LNCAP (cell line): ENCODE data around the gene LMOD1.

Experiments
- TF ChIP-seq, protein P1 (sequence below): fragments of 450-650 bp; IDR thresholded peaks from 2 replicates; pipeline ENCODE4 v1.5.1; 2017; ENCODE audit warnings: mild to moderate bottlenecking

LMOD1 gene

DNA sequence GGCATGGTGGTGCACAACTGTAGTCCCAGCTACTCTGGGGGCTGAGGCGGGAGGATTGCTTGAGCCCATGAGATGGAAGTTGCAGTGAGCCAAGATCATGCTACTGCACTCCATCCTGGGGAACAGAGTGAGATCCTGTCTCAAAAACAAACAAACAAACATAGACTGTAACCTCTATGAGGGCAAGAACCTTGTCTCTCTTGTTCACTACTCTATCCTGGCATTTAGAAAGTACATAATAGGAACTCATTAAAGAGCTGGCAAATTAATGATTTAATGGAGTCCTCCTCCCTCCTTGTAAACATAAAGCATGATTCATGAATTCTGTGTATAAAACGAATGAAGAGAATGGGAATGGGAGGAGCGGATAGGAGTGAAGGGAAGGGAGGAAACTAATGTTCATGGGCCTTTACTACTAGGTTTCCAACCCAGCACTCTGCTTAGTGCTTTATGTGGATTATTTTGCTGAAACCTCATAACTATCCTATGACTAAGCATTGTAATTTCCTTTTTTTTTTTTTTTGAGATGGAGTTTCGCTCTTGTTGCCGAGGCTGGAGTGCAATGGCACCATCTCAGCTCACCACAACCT is 8.6 kb downstream of the LMOD1 start:
- TF ChIP-seq, protein P1, sequence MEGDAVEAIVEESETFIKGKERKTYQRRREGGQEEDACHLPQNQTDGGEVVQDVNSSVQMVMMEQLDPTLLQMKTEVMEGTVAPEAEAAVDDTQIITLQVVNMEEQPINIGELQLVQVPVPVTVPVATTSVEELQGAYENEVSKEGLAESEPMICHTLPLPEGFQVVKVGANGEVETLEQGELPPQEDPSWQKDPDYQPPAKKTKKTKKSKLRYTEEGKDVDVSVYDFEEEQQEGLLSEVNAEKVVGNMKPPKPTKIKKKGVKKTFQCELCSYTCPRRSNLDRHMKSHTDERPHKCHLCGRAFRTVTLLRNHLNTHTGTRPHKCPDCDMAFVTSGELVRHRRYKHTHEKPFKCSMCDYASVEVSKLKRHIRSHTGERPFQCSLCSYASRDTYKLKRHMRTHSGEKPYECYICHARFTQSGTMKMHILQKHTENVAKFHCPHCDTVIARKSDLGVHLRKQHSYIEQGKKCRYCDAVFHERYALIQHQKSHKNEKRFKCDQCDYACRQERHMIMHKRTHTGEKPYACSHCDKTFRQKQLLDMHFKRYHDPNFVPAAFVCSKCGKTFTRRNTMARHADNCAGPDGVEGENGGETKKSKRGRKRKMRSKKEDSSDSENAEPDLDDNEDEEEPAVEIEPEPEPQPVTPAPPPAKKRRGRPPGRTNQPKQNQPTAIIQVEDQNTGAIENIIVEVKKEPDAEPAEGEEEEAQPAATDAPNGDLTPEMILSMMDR = no peak

DNA sequence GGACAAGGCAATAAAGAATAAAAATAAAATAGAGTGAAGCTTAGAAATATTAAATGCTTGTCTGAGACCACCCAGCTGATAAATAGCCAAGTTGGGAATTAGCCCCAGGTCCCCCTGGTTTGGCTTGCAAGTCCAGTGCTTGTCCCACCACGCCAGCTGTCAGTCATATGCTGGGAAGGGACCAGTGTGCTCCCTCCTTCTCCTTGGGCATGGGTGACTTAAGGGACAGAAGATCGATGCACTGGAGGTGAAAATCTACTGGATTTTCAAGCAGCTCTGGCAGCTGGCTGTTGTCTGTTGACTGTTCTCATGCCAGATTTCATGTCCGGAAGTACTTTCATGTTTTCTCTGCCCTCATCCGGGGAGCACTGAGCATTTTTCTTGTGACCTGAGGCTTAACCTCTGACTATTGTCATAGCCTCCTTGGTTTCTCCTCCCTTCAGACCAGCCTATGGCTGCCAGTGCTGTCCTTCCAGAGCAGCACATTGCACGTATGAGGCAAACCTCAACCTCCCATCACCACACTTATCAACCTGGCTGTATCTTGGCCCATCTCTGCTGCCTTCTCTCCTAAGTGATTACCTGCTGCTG is 12.4 kb downstream of the LMOD1 start:
- TF ChIP-seq, protein P1 = no peak

DNA sequence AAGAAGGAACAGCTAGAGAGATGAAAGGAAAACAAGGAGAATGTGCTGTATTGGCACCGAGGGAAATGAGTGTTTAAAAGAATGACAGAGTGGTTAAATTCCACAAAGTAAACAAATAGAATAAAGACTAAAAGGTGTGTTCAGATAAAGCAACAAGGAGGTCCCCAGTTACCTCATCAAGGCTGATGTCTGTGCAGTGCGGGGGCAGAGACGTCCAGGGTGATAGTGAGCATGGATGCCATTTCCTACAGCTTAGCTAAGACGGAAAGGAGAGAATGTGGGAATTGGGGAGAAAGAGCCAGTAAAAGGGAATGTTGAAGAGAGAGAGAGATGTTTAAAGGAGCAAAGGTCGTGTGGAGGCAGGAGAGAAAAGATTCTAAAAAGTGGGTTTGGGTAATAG is 15.5 kb downstream of the LMOD1 start:
- TF ChIP-seq, protein P1 = no peak

DNA sequence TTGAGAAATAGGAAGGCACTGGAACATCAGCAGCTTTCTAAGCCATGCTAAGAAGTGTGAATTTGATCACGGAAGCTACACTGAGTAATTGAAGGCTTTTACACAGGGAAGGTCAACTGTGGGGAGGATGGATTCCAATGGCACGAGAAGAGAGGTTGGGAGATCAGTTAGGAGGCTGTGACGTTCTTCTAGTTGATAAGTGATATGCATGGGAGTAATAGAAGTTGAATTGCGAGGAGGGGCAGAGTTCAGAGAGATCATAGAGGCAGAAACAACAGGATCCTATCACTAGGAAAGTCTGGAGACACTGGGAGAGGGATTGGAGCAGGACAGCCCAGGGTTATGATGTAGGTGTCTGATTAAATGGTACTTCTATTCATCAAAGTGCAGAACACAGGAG is 16.2 kb downstream of the LMOD1 start:
- TF ChIP-seq, protein P1 = no peak

DNA sequence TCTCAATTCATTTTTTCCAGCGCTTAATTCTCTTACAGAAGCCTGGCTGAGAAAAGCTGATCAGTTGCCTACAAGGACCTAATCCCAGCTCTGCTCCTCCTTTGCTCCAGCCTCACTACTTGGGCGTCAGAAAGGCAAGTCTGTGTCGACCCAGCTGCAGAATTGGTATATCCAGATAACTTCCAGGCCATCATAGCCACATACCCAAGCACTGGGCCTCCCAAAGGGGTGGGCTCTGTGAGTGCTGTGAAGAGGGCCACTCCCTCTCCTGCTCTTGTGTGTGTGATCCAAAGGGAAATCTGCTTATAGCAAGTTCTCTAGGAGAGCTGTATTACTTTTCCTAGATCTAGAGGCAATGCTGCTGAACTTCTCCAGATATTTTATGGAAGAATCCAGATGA is 18.1 kb downstream of the LMOD1 start:
- TF ChIP-seq, protein P1 = no peak

DNA sequence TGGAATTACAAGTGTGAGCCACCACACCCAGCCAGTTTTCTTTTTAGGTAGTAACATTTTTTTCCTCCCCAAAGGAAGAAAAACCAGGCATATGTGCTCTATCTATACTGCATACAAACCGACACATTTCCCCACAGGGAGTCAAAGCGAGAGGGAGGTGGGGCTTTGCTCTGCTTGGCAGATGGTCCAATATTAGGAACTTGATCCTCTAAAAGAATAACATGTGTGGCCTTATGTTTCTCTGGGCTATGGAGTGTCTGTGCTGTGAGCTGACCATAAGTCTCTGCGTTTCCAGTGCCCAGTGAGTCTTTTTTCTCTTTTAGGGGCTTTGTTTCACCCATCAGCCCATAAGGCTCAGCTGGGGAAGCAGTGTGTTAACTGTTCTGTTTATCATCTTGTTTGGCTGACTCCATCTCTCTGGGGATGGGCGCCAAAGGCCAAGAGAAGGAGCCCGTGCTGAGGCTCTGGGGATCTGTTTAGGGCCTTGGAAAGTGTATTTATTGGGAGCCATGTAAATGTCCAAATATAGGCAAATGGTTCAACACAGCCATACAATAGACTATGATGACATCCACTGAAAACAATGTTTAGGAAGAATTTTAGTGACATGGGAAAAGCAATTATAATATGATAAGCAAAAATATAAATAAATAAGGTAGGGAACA is 20.2 kb downstream of the LMOD1 start:
- TF ChIP-seq, protein P1 = no peak

DNA sequence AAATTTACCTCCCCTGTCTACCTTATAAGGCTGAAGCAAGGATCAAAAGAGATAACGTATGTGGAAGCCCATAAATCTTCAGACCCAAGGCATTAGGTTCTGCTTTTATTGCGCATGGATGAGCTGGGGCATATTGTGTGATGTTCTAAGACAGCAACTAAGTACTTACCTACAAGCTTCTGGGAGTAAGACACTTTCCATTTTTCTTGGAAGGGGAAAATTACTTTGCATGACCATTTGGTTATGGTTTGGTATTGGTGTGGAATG is 21.1 kb downstream of the LMOD1 start:
- TF ChIP-seq, protein P1 = no peak
